Endothelial cell of umbilical vein (primary cell): ENCODE measurements around the gene GRM4. TPM values are rescaled to one million over a fixed set of nuclear protein-coding genes. Genes with fewer than 3 reads are reported as not detected.

Experiments
- BruUV-seq: library from RNA; stranded (reverse); fragments of 400-500 nt; replicated peaks from 2 replicates; lab custom pipeline; 2021; lab: Mats Ljungman, UMichigan
- CTCF ChIA-PET: fragments of 300-600, 350-600 bp; sonication (Branson Sonifier 250); formaldehyde crosslinking; loops from one replicate; lab custom pipeline; 2021; ENCODE audit warnings: antibody characterized with exemption, inconsistent platforms; lab: Charles Lee
- POLR2A ChIA-PET: fragments of 300-600, 350-600 bp; sonication (Branson Sonifier 250); formaldehyde crosslinking; loops from one replicate; lab custom pipeline; 2021; ENCODE audit warnings: antibody characterized with exemption, inconsistent platforms; lab: Charles Lee
- DNase-seq: peaks from one replicate; pipeline ENCODE4 v3.0.0-alpha.2; 2011; ENCODE audit warnings: low read depth, low spot score
- FAIRE-seq: peaks from 2 replicates; lab custom pipeline; 2011; peaks lifted over from hg19 to GRCh38; lab: Jason Lieb, UNC
- H2AFZ ChIP-seq: 2 replicates; pipeline ENCODE4 v1.6.0; 2012; ENCODE audit warnings: low read depth, low read length, control low read depth, inconsistent platforms
- H3K27ac ChIP-seq: 2 replicates; pipeline ENCODE4 v1.5.1; 2011; ENCODE audit warnings: low read depth, mild to moderate bottlenecking, control low read depth, low read length, moderate library complexity; ENCODE audit not compliant: insufficient read depth
- H3K27me3 ChIP-seq, 2 experiments: 2 replicates each; pipeline versions ENCODE4 v1.6.0 to v1.6.1; 2011; ENCODE audit warnings: low read length in 2 of 2, mixed read lengths in 1 of 2; ENCODE audit not compliant: control insufficient read depth in 2 of 2, insufficient read depth in 2 of 2
- H3K36me3 ChIP-seq, 2 experiments: 2 replicates in 1 of 2; 3 replicates in 1 of 2; pipeline ENCODE4 v1.5.1; 2011; ENCODE audit warnings: low read length in 2 of 2, mild to moderate bottlenecking in 1 of 2, moderate library complexity in 1 of 2; ENCODE audit not compliant: control insufficient read depth in 2 of 2, insufficient read depth in 2 of 2; ENCODE audit errors: extremely low read depth in 1 of 2
- H3K4me1 ChIP-seq: 3 replicates; pipeline ENCODE4 v1.5.1; 2011; ENCODE audit warnings: mild to moderate bottlenecking, low read length; ENCODE audit not compliant: control insufficient read depth, insufficient read depth; ENCODE audit errors: extremely low read depth
- H3K4me2 ChIP-seq: 2 replicates; pipeline ENCODE4 v1.6.1; 2011; ENCODE audit warnings: low read length, control low read depth, mixed read lengths; ENCODE audit not compliant: insufficient read depth
- H3K4me3 ChIP-seq, 3 experiments: fragments of 200-600 bp in 1 of 3; sonication (generic), shearing (Covaris generic) in 1 of 3; replicated peaks in 1 of 3; 2 replicates each; pipeline ENCODE4 v1.5.1; 2011 to 2016; ENCODE audit warnings: control low read depth in 3 of 3, low read length in 3 of 3, mild to moderate bottlenecking in 2 of 3, inconsistent platforms in 1 of 3, low read depth in 1 of 3, moderate library complexity in 1 of 3; ENCODE audit not compliant: insufficient read depth in 1 of 3
- H3K79me2 ChIP-seq: 2 replicates; pipeline ENCODE4 v1.6.0; 2012; ENCODE audit warnings: low read length, inconsistent platforms; ENCODE audit not compliant: control insufficient read depth, insufficient read depth
- H3K9ac ChIP-seq: replicated peaks from 2 replicates; pipeline ENCODE3; 2011; ENCODE audit warnings: low read length, control low read depth; ENCODE audit not compliant: insufficient read depth; ENCODE audit errors: extremely low read depth
- H3K9me1 ChIP-seq: replicated peaks from 3 replicates; pipeline ENCODE4 v1.6.0; 2011; ENCODE audit warnings: mild to moderate bottlenecking, low read length; ENCODE audit not compliant: control insufficient read depth, insufficient read depth; ENCODE audit errors: extremely low read depth
- H3K9me3 ChIP-seq: replicated peaks from 2 replicates; pipeline ENCODE4 v1.5.1; 2012; ENCODE audit warnings: low read length, inconsistent platforms; ENCODE audit not compliant: control insufficient read depth, insufficient read depth
- H4K20me1 ChIP-seq: replicated peaks from 2 replicates; pipeline ENCODE3; 2011; ENCODE audit warnings: mild to moderate bottlenecking, low read length; ENCODE audit not compliant: control insufficient read depth, insufficient read depth; ENCODE audit errors: extremely low read depth
- CTCF ChIP-seq, 2 donors: IDR thresholded peaks; 1 replicate in 1 of 2; 2 replicates in 1 of 2; pipeline ENCODE4 v1.5.1; 2011; ENCODE audit warnings: low read length in 2 of 2, mild to moderate bottlenecking in 2 of 2, moderate library complexity in 2 of 2, control low read depth in 1 of 2, inconsistent platforms in 1 of 2, low read depth in 1 of 2; ENCODE audit not compliant: insufficient read depth in 1 of 2; ENCODE audit errors: extremely low read depth in 1 of 2
- EZH2 ChIP-seq: IDR thresholded peaks from 2 replicates; pipeline ENCODE4 v1.6.1; 2012; ENCODE audit warnings: borderline replicate concordance, low read depth, mild to moderate bottlenecking, moderate library complexity, low read length, inconsistent platforms; ENCODE audit not compliant: severe bottlenecking
- FOS ChIP-seq: IDR thresholded peaks from 2 replicates; pipeline ENCODE4 v1.6.1; 2011; ENCODE audit warnings: mild to moderate bottlenecking, low read length, moderate library complexity, borderline replicate concordance; ENCODE audit not compliant: insufficient read depth
- GATA2 ChIP-seq: IDR thresholded peaks from 2 replicates; pipeline ENCODE4 v1.7.0; 2011; ENCODE audit warnings: low read depth, mild to moderate bottlenecking, moderate library complexity, mixed read lengths, low read length; ENCODE audit not compliant: insufficient read length, insufficient read depth
- JUN ChIP-seq: IDR thresholded peaks from 2 replicates; pipeline ENCODE4 v1.6.1; 2011; ENCODE audit warnings: borderline replicate concordance, low read depth; ENCODE audit not compliant: insufficient read length, insufficient read depth
- MAX ChIP-seq: IDR thresholded peaks from 2 replicates; pipeline ENCODE4 v1.6.1; 2011; ENCODE audit not compliant: insufficient read depth, insufficient read length
- MYC ChIP-seq: IDR thresholded peaks from one replicate; pipeline ENCODE4 v1.6.1; 2011; ENCODE audit warnings: mild to moderate bottlenecking, low read depth, low read length
- POLR2A ChIP-seq: IDR thresholded peaks from 2 replicates; pipeline ENCODE4 v1.6.1; 2012; ENCODE audit warnings: low read depth, mild to moderate bottlenecking, control low read depth, low read length
- POLR2AphosphoS5 ChIP-seq: IDR thresholded peaks from 2 replicates; pipeline ENCODE4 v1.6.1; 2012; ENCODE audit warnings: low read depth, mild to moderate bottlenecking, control low read depth, low read length, moderate library complexity; ENCODE audit not compliant: insufficient read depth
- dilution Hi-C: fragments of 300-500 bp; cut with MboI; formaldehyde crosslinking; loops from one replicate; pipeline ENCODE4 v1.15.0; 2019; ENCODE audit warnings: low sequenced_read_pairs; ENCODE audit not compliant: extremely low pct_ligation_motif_present
- intact Hi-C: fragments of 100-400 bp; cut with micrococcal nuclease; formaldehyde crosslinking; loops from one replicate; pipeline ENCODE4 v1.10.0; 2022
- polyA plus RNA-seq, 4 experiments: library from polyadenylated mRNA; depleted of rRNA in 3 of 4; stranded (reverse) in 3 of 4; unstranded in 1 of 4; fragments of >200 nt; gene quantifications; 2 replicates each; pipeline versions ENCODE4 v1.2.1 to v1.2.3, GENCODE V29; 2011 to 2012; ENCODE audit warnings: missing spikeins in 1 of 4
- total RNA-seq: library from RNA; stranded (reverse); gene quantifications from 2 replicates; pipeline ENCODE4 v1.2.3, GENCODE V29; 2021

Gene GRM4
- total and polyA plus RNA-seq, 2 donors (not counting 3 experiments of a cell fraction or from before 2014, with no cell fraction given) = 0.03 TPM; not detected in 1

DNA sequence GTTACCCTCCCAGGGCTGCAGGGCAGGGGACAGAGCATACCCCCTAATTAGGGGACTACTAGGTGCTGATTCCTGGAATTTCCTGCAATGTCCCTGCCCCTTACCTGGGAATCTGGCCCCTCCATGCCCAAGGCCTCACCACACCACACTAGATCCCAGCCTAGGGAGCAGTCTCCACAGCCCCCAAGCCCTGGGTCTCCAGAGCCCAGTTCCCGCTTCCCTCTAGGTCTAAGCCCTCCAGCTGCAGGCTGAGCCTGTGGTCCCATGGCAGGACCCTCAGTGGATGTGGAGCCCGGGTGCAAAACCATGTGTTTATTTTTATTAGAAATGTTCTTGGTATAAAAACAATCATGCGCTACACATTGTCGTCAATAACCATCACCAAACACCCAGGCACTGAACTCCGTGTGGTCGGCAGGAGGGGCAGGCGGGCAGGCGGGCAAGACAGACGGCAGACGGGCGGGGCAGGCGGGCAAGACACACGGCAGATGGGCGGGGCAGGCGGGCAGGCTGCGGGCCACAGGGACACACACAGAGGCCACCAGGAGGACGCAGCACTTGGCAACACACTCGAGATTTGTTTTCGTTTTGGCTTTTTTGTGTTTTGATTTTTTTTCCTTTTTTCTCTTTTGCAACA, 124.2 kb downstream of the GRM4 start:
- ChIA-PET CTCF (no interaction called here), POLR2A (no interaction called here)
- dilution Hi-C loops (no loop called here), intact Hi-C loops (no loop called here)
- Histone ChIP-seq H3K79me2 (no peaks in the 10 kb centered on the region), H3K9me1 (no peaks in the 10 kb centered on the region), H3K36me3 (no peaks in the 10 kb centered on the region), H3K27me3 (no peaks in the 10 kb centered on the region), H3K4me1 (no peaks in the 10 kb centered on the region), H3K4me3 (no peak overlapping the region), H2AFZ (no peak overlapping the region), H3K9me3 (no peaks in the 10 kb centered on the region), H4K20me1 (no peaks in the 10 kb centered on the region), H3K9ac (no peak overlapping the region), H3K4me2 (no peak overlapping the region), H3K27ac (no peak overlapping the region)
- DNase-seq (no peak), FAIRE-seq (no peak)
- TF ChIP-seq FOS = no peak
- no peak for TF ChIP-seq POLR2AphosphoS5
- TF ChIP-seq JUN = no peak
- no peak for TF ChIP-seq EZH2
- TF ChIP-seq MYC = no peak
- TF ChIP-seq MAX = no peak
- TF ChIP-seq GATA2 = no peak
- TF ChIP-seq CTCF (IDR thresholded peaks at IDR 0.05; ENCODE audit: extremely low read depth in 1 of 2, insufficient read depth in 1 of 2, low read depth in 1 of 2, low read length in 2 of 2) = no peak
- TF ChIP-seq POLR2A = no peak
- no TSS peak for BruUV-seq
